Caco-2 (cell line): Measurements from ENCODE around the gene KIRREL3. TPM values are rescaled to one million over a fixed set of nuclear protein-coding genes. Genes with fewer than 3 reads are reported as not detected.

Source experiments
- BruUV-seq: library from RNA; stranded (reverse); fragments of 400-500 nt; replicated peaks from 2 replicates; lab custom pipeline; 2021; lab: Mats Ljungman, UMichigan
- CTCF ChIA-PET: fragments of 300-600 bp; sonication (Branson Sonifier 250); formaldehyde crosslinking; loops from one replicate; lab custom pipeline; 2022; ENCODE audit warnings: antibody characterized with exemption; lab: Charles Lee
- POLR2A ChIA-PET: fragments of 300-600 bp; sonication (Branson Sonifier 250); formaldehyde crosslinking; loops from one replicate; lab custom pipeline; 2022; ENCODE audit warnings: antibody characterized with exemption; lab: Charles Lee
- DNase-seq, 2 experiments: peaks; one replicate each; pipeline versions ENCODE4 v3.0.0 to v3.0.0-alpha.2; 2020 to 2022
- H3K27me3 ChIP-seq: replicated peaks from 2 replicates; pipeline ENCODE4 v1.6.0; 2011; ENCODE audit warnings: low read length; ENCODE audit not compliant: control insufficient read depth, insufficient read depth
- H3K36me3 ChIP-seq: 2 replicates; pipeline ENCODE4 v1.5.1; 2011; ENCODE audit warnings: low read length; ENCODE audit not compliant: control insufficient read depth, insufficient read depth
- H3K4me1 ChIP-seq: fragments of 250-450 bp; sonication (Bioruptor Pico); 2 replicates; pipeline ENCODE4 v1.5.1; 2020; ENCODE audit warnings: mild to moderate bottlenecking
- H3K4me3 ChIP-seq: 2 replicates; pipeline ENCODE4 v1.5.1; 2011; ENCODE audit warnings: low read depth, mild to moderate bottlenecking, control low read depth, low read length
- H3K9me3 ChIP-seq: fragments of 250-450 bp; sonication (Bioruptor Pico); 2 replicates; pipeline ENCODE4 v1.5.1; 2020; ENCODE audit warnings: mild to moderate bottlenecking, moderate library complexity
- H3K27ac Mint-ChIP-seq: one replicate; pipeline ENCODE4 v1.8.0; 2022; ENCODE audit warnings: mixed read lengths; ENCODE audit not compliant: unreplicated experiment
- H3K27me3 Mint-ChIP-seq: one replicate; pipeline ENCODE4 v1.8.0; 2022; ENCODE audit warnings: mixed read lengths; ENCODE audit not compliant: insufficient read depth, unreplicated experiment
- H3K36me3 Mint-ChIP-seq: one replicate; pipeline ENCODE4 v1.8.0; 2022; ENCODE audit warnings: mild to moderate bottlenecking, mixed read lengths; ENCODE audit not compliant: insufficient read depth, unreplicated experiment
- H3K4me1 Mint-ChIP-seq: one replicate; pipeline ENCODE4 v1.8.0; 2022; ENCODE audit warnings: low read depth, mixed read lengths; ENCODE audit not compliant: unreplicated experiment
- H3K4me3 Mint-ChIP-seq: one replicate; pipeline ENCODE4 v1.8.0; 2022; ENCODE audit warnings: mild to moderate bottlenecking, moderate library complexity, mixed read lengths; ENCODE audit not compliant: unreplicated experiment
- H3K9me3 Mint-ChIP-seq: one replicate; pipeline ENCODE4 v1.8.0; 2022; ENCODE audit warnings: mixed read lengths; ENCODE audit not compliant: unreplicated experiment
- intact Hi-C: fragments of 100-400 bp; cut with micrococcal nuclease; formaldehyde crosslinking; loops from one replicate; pipeline ENCODE4 v1.10.0; 2022; ENCODE audit not compliant: unreplicated experiment
- total RNA-seq: library from RNA; stranded (reverse); gene quantifications from 2 replicates; pipeline ENCODE4 v1.2.3, GENCODE V29; 2022
- TF ChIP-seq, protein P1 (sequence below), 2 experiments: fragments of 200-600 bp in 1 of 2; IDR thresholded peaks; 1 replicate in 1 of 2; 2 replicates in 1 of 2; pipeline versions ENCODE4 v1.5.1 to v1.8.0; 2011 to 2022; ENCODE audit warnings: antibody characterized with exemption in 1 of 2, control low read depth in 1 of 2, inconsistent platforms in 1 of 2, low read depth in 1 of 2, low read length in 1 of 2, mild to moderate bottlenecking in 1 of 2, moderate library complexity in 1 of 2; ENCODE audit not compliant: insufficient read depth in 1 of 2, severe bottlenecking in 1 of 2, unreplicated experiment in 1 of 2

The KIRREL3 gene
- total RNA-seq, 1 experiment from 2014 or later, result not detected

- Histone ChIP-seq H3K27me3 (no peaks in the 10 kb centered on the region), H3K4me3 (no peak overlapping the region), H3K4me1 (peaks cover 29% of the 10 kb centered on the region), H3K9me3 (no peaks in the 10 kb centered on the region), H3K36me3 (no peaks in the 10 kb centered on the region; the same call in 1 of the 2 replicates)
- CTCF ChIA-PET, result no interaction called here
- Mint-ChIP-seq H3K4me3 (no peak overlapping the region), H3K9me3 (no peaks in the 10 kb centered on the region), H3K27me3 (no peaks in the 10 kb centered on the region), H3K36me3 (no peaks in the 10 kb centered on the region), H3K4me1 (peaks cover 13% of the 10 kb centered on the region), H3K27ac (no peak overlapping the region)
- DNase-seq, result no peak
- POLR2A ChIA-PET, result no interaction called here
- TF ChIP-seq, protein P1, sequence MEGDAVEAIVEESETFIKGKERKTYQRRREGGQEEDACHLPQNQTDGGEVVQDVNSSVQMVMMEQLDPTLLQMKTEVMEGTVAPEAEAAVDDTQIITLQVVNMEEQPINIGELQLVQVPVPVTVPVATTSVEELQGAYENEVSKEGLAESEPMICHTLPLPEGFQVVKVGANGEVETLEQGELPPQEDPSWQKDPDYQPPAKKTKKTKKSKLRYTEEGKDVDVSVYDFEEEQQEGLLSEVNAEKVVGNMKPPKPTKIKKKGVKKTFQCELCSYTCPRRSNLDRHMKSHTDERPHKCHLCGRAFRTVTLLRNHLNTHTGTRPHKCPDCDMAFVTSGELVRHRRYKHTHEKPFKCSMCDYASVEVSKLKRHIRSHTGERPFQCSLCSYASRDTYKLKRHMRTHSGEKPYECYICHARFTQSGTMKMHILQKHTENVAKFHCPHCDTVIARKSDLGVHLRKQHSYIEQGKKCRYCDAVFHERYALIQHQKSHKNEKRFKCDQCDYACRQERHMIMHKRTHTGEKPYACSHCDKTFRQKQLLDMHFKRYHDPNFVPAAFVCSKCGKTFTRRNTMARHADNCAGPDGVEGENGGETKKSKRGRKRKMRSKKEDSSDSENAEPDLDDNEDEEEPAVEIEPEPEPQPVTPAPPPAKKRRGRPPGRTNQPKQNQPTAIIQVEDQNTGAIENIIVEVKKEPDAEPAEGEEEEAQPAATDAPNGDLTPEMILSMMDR (IDR thresholded peaks at IDR 0.05; ENCODE audit: insufficient read depth in 1 of 2, low read depth in 1 of 2, low read length in 1 of 2, severe bottlenecking in 1 of 2, unreplicated experiment in 1 of 2), result no peak
- intact Hi-C loops, result no loop called here
- no TSS peak for BruUV-seq
Measured at GRCh38 chr11:126408496-126408895, 592.1 kb downstream of the KIRREL3 start.

DNA sequence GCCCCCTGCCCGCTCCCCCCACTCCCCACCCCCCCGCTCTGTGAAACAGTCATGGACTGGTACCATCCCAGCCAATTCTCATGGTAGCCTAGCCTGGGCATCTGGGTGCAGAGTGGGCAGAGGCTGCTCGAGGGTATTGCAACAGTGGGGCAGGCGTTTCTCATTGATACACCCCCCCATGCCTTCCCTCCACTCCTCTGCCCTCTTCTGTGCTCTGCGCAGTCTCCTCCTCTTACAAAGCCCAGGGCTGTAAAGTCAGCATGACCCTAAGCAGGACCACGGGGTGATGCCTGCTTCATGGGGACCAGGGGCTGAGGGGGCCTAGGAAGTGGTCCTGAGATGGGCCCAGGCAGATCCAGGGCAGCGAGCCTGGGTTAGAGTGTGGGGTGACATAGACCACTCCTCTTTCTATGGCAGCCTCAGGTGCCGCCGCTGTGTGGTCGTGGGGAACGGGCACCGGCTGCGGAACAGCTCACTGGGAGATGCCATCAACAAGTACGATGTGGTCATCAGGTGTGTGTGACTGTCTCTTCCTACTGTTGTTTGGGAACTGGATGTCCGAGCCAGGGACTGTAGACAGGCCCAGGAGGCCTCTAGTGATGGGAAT is 592.8 kb downstream of the KIRREL3 start:
- no peak overlapping the region for H3K27ac Mint-ChIP-seq
- no peaks in the 10 kb centered on the region for H3K36me3 Mint-ChIP-seq
- ChIA-PET CTCF (no interaction called here), POLR2A (no interaction called here)
- no peaks in the 10 kb centered on the region; the same call in 1 of the 2 replicates for H3K36me3 ChIP-seq
- H3K4me3 ChIP-seq, result no peak overlapping the region
- TF ChIP-seq, protein P1 (IDR thresholded peaks at IDR 0.05; ENCODE audit: insufficient read depth in 1 of 2, low read depth in 1 of 2, low read length in 1 of 2, severe bottlenecking in 1 of 2, unreplicated experiment in 1 of 2), result no peak
- intact Hi-C loops, result no loop called here
- peaks cover 17% of the 10 kb centered on the region for H3K4me1 Mint-ChIP-seq
- no peak for DNase-seq
- no peaks in the 10 kb centered on the region for H3K27me3 Mint-ChIP-seq
- H3K9me3 Mint-ChIP-seq, result no peaks in the 10 kb centered on the region
- no peak overlapping the region for H3K4me3 Mint-ChIP-seq
- no peaks in the 10 kb centered on the region for H3K9me3 ChIP-seq
- no TSS peak for BruUV-seq
- H3K4me1 ChIP-seq, result peaks cover 36% of the 10 kb centered on the region
- no peaks in the 10 kb centered on the region for H3K27me3 ChIP-seq

DNA sequence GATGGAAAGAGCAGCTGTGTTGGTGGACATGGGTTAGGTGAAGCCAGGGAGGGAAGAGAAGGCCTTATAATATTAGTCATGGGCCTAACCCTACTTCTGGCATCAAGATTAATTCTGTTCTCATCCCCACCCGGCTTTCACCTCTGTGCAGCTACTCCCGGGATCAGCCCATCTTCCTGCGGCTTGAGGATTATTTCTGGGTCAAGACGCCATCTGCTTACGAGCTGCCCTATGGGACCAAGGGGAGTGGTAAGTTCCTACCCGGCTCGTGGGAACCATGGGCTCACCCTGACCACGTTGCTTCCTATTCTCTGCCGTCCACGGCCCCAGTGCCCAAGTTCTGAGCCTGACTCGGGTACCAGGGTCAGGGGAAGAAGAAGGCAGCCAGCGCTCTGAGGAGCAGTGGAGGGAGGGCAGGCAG is 593.5 kb downstream of the KIRREL3 start:
- Histone ChIP-seq H3K4me3 (no peak overlapping the region), H3K9me3 (no peaks in the 10 kb centered on the region), H3K4me1 (peaks cover 40% of the 10 kb centered on the region), H3K36me3 (no peaks in the 10 kb centered on the region; the same call in 1 of the 2 replicates), H3K27me3 (no peaks in the 10 kb centered on the region)
- no peak for DNase-seq
- H3K27me3 Mint-ChIP-seq, result no peaks in the 10 kb centered on the region
- H3K27ac Mint-ChIP-seq, result no peak overlapping the region
- intact Hi-C loops, result no loop called here
- POLR2A ChIA-PET, result no interaction called here
- H3K9me3 Mint-ChIP-seq, result no peaks in the 10 kb centered on the region
- no peak overlapping the region for H3K4me3 Mint-ChIP-seq
- TF ChIP-seq, protein P1 (IDR thresholded peaks at IDR 0.05; ENCODE audit: insufficient read depth in 1 of 2, low read depth in 1 of 2, low read length in 1 of 2, severe bottlenecking in 1 of 2, unreplicated experiment in 1 of 2), result no peak
- H3K36me3 Mint-ChIP-seq, result no peaks in the 10 kb centered on the region
- CTCF ChIA-PET, result no interaction called here
- no TSS peak for BruUV-seq
- H3K4me1 Mint-ChIP-seq, result peaks cover 17% of the 10 kb centered on the region
